HG02759 (cell line): ENCODE data around the gene PLEKHG5.

ENCODE experiments used
- ATAC-seq: cut with Tn5 transposase; IDR thresholded peaks from one replicate; pipeline ENCODE4 v1.9.1; 2021; ENCODE audit warnings: mild to moderate bottlenecking, moderate library complexity; ENCODE audit not compliant: unreplicated experiment

The PLEKHG5 gene

GRCh38 chr1:6483017-6483760 lies 8.3 kb downstream of the PLEKHG5 start:
- ATAC-seq, result no peak

DNA sequence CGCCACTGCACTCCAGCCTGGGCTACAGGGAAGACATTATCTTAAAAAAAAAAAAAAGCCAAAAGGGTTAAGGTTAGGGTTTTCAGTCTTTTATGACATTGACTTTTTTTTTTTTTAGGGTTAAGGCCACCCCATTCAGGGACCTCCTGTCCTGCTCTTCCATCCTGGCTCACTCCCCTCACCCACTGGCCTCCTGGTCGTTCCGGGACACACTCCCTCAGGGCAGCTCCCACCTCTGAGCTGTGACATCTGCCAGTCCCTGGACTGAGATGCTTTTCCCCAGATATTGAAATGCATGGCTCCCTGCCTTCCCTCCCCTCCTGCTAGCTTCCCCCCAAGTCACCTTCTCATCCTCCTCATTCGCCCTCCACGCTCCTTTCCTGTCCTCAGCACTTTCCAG lies 9.6 kb downstream of the PLEKHG5 start:
- ATAC-seq, result no peak

DNA sequence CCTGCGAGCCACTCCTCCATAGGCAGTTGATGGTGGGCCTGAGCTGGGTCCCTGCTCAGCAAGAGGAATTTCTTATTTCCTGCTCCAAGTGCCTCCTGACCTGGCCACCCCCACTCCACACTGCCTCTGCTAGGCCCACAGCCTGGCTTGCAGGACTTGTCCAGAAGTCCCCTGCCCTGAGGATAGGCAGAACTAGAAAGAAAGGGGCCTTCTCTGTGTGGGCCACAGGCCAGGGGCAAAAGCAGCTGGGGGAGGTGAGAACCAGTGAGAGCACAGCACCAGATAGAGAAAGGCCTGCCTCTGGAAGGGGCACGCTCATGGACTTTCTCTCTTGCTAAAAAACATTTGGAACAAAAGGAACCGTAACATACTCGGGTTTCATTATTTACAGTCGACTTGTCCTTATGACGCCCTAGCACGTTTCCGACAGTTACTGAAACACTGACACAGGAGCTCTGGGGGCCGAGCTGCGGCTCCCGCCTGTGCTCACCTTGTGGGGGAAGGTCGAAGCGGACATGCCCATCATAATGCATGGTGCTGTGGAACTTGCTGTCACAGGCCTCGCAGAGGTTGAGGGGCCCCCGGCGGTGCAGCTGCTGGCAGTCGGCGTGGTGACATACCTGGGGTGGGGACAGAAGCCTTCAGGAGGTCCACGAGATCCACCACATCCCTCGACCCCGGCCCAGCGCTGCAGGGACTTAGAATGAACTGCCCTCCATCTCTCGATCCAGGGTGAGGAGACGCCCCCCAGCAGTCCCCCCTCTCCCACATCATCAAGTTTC lies 14.2 kb downstream of the PLEKHG5 start:
- no peak for ATAC-seq

DNA sequence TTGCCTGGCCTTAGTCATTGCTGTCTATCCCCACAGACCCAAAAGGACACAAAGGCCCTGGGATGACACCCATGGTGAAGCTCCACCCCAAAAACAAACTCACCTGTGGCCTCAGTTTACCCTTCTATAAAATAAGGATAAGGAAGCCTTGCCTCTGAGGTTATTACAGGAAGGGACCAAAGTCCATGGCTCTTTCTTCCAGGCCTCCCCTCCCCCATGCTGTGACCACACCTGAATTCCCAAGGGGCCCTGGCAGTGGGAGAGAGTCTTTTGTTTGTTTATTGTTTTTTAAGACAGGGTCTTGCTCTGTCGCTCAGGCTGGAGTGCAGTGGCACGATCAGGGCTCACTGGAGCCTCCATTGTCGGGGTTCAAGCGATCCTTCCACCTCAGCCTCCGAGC lies 15.0 kb downstream of the PLEKHG5 start:
- no peak for ATAC-seq

GRCh38 chr1:6475381-6476133 lies 15.9 kb downstream of the PLEKHG5 start:
- ATAC-seq, result no peak

GRCh38 chr1:6474815-6475282 lies 16.6 kb downstream of the PLEKHG5 start:
- ATAC-seq, result no peak

GRCh38 chr1:6473974-6474814 lies 17.3 kb downstream of the PLEKHG5 start:
- ATAC-seq, result no peak

DNA sequence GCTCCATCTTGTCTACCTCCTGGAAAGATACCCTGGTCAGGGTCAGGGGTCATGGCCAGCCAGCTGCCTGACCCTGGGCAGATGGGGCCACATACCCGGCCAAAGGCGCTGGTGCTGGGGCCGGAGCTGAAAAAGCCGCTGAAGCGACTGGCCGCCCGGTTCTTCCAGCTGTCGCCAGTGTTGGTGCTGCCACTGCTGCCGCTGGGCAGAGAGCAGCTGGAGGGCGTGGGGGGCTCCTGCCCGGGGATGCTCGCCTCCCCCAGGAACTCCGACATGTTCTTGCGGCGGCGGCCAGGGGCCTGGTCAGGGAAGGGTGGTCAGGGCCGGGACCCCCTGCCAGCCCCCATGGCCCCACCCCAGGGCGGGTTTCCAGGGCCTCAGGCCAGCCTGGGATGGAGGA lies 18.3 kb downstream of the PLEKHG5 start:
- ATAC-seq, result no peak

- no peak for ATAC-seq
Observed at GRCh38 chr1:6472391-6472790, 19.1 kb downstream of the PLEKHG5 start.

DNA sequence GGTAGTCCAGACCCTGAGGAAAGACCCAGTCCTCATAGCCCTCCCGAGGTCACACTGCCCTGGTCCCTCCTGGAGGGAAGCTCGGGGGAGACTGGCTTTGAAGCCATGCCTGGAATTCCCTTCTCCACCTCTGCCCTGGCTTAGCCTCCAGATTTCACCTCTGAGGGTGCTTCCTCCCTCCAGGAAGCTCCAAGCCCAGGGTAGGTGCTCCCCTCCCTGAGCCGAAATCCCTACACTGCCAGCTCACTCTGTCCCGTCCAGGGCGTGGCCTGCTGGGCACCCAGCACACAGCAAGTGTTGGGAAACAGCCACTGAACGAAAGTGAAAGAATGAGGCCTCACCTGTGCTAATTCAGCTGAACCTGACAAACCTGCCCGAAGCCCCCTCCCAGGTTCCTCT lies 19.5 kb downstream of the PLEKHG5 start:
- ATAC-seq, result no peak

GRCh38 chr1:6471086-6471969 lies 20.1 kb downstream of the PLEKHG5 start:
- no peak for ATAC-seq

DNA sequence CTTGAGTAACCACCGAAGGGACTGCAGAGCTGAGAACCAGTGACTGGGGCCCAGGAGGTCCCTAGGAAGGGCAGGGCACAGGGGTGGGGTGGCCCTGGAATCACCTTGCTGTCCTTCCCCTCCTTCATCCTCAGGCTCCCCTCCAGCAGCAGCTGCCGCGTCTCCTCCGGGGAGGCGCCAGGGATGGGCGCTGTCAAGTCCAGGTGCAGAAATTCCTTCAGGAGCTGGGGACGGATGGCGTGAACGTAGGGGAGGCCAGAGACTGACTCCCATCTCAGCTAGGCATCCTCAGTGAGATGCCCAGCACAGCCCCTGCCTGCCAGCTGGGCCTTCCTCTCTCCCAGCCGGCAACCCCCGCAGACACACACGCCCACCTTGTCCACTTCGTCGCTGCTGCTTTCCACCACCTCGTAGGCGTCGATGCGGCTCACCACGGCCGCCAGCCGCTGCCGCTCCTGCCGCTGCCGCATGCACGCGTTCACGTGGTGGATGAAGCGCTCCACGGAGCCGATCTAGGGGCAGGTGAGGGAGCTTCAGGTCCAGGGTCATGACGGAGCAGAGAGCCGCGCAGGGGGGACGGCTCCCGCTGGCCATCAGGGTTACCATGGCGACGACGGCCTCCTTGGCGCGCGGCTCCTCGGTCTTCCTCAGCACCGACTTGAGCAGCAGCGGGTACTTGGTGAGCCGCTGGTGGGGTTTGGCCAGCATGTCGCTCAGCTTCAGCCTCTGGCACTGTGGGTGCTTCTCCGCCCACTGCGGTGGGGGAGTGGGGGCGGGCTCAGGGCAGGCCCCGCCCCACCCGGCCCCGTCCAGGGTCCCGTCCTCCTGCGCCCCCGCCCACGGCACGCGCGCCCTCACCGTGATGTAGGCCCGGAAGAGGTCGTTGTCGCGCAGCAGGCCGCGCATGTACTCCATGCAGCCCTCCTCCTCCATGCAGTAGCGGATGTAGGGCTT lies 21.1 kb downstream of the PLEKHG5 start:
- ATAC-seq, result no peak

GRCh38 chr1:6468729-6469461 lies 22.6 kb downstream of the PLEKHG5 start:
- ATAC-seq, result no peak

- no peak for ATAC-seq
Observed at GRCh38 chr1:6467744-6468688, 23.5 kb downstream of the PLEKHG5 start.

GRCh38 chr1:6467224-6467623 lies 24.2 kb downstream of the PLEKHG5 start:
- ATAC-seq, result no peak

DNA sequence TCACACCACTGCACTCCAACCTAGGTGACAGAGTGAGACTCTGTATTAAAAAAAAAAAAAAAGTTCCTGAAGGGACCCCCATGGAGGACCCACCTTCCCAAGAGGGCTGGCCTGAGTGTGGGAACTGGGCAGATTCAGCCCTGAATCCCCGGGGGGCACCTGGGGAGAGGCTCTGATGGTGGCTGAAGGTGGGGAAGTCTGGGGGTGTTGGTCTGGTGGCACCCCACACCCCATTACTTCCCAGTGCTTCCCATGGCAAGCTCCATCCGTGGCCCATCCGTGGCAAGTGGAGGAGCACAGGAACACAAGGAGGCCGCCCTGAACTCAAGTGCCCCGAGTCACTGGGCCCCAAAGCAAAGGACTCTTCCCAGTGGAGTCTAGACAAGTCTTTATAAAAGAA lies 24.7 kb downstream of the PLEKHG5 start:
- no peak for ATAC-seq

- ATAC-seq, result no peak
Observed at GRCh38 chr1:6466023-6466422, 25.4 kb downstream of the PLEKHG5 start, which contains the start of gene TNFRSF25. TNFRSF25 (minus strand) TSS chr1:6466173; CDS start chr1:6466107, 66 bp downstream.
